SK-N-SH (cell line): ENCODE measurements around the gene ELMO1. TPM values are rescaled to one million over a fixed set of nuclear protein-coding genes. Genes with fewer than 3 reads are reported as not detected.

Experiments used
- CTCF ChIA-PET: fragments of 300-600, 350-600 bp; formaldehyde crosslinking; extraction: SDS; loops from one replicate; lab custom pipeline; 2021; lab: Yijun Ruan, JAX
- POLR2A ChIA-PET: fragments of 350-600 bp; sonication (Branson Sonifier 250); formaldehyde crosslinking; extraction: SDS; loops from one replicate; lab custom pipeline; 2020; ENCODE audit warnings: antibody characterized with exemption, inconsistent platforms; lab: Yijun Ruan, JAX
- DNase-seq: peaks from one replicate; pipeline ENCODE4 v3.0.0; 2012
- H2AFZ ChIP-seq: fragments of 200-600 bp; sonication (generic); 2 replicates; pipeline ENCODE4 v1.8.1; 2016; ENCODE audit warnings: antibody characterized with exemption, mild to moderate bottlenecking, low read depth
- H3F3A ChIP-seq: fragments of 200-600 bp; sonication (generic); replicated peaks from 2 replicates; pipeline ENCODE3; 2016; ENCODE audit warnings: antibody characterized with exemption, mild to moderate bottlenecking; ENCODE audit not compliant: insufficient read depth
- H3K27ac ChIP-seq, 2 experiments: fragments of 200-500 bp in 1 of 2; fragments of 200-600 bp in 1 of 2; sonication (Bioruptor generic) in 1 of 2; sonication (generic), shearing (Covaris generic) in 1 of 2; 2 replicates each; pipeline versions ENCODE4 v1.5.1 to v1.6.1; 2014 to 2016; ENCODE audit warnings: low read depth in 2 of 2, inconsistent platforms in 1 of 2, low read length in 1 of 2, mild to moderate bottlenecking in 1 of 2, mixed read lengths in 1 of 2
- H3K27me3 ChIP-seq: fragments of 200-600 bp; sonication (generic), shearing (Covaris generic); 2 replicates; pipeline ENCODE4 v1.6.1; 2016; ENCODE audit warnings: mixed run types; ENCODE audit not compliant: insufficient read depth
- H3K36me3 ChIP-seq, 2 experiments: fragments of 200-500 bp in 1 of 2; fragments of 200-600 bp in 1 of 2; sonication (Bioruptor generic) in 1 of 2; sonication (generic) in 1 of 2; replicated peaks in 1 of 2; 2 replicates each; pipeline versions ENCODE3 to v1.5.1; 2014 to 2016; ENCODE audit warnings: low read length in 1 of 2, mild to moderate bottlenecking in 1 of 2; ENCODE audit not compliant: insufficient read depth in 2 of 2, control insufficient read depth in 1 of 2
- H3K4me1 ChIP-seq, 2 experiments: fragments of 200-500 bp in 1 of 2; fragments of 200-600 bp in 1 of 2; sonication (Bioruptor generic) in 1 of 2; sonication (generic), shearing (Covaris generic) in 1 of 2; 2 replicates each; pipeline versions ENCODE4 v1.5.1 to v1.6.1; 2014 to 2016; ENCODE audit warnings: low read depth in 1 of 2, low read length in 1 of 2, mixed run types in 1 of 2; ENCODE audit not compliant: insufficient read depth in 2 of 2, control insufficient read depth in 1 of 2
- H3K4me2 ChIP-seq: fragments of 200-600 bp; sonication (generic), shearing (Covaris generic); 2 replicates; pipeline ENCODE4 v1.6.1; 2017; ENCODE audit warnings: mixed run types
- H3K4me3 ChIP-seq, 2 experiments: fragments of 200-500 bp in 1 of 2; fragments of 200-600 bp in 1 of 2; sonication (Bioruptor generic) in 1 of 2; sonication (generic), shearing (Covaris generic) in 1 of 2; 2 replicates each; pipeline versions ENCODE4 v1.5.1 to v1.8.1; 2014 to 2016; ENCODE audit warnings: low read depth in 2 of 2, inconsistent platforms in 1 of 2, low read length in 1 of 2, mild to moderate bottlenecking in 1 of 2, mixed read lengths in 1 of 2, moderate library complexity in 1 of 2
- H3K79me2 ChIP-seq: fragments of 200-600 bp; sonication (generic); 2 replicates; pipeline ENCODE4 v1.8.1; 2017; ENCODE audit warnings: mild to moderate bottlenecking; ENCODE audit not compliant: insufficient read depth
- H3K9ac ChIP-seq: fragments of 200-600 bp; sonication (generic); 2 replicates; pipeline ENCODE4 v1.6.1; 2017; ENCODE audit warnings: mixed run types
- H3K9me2 ChIP-seq: fragments of 200-600 bp; sonication (generic); 2 replicates; pipeline ENCODE4 v1.6.1; 2017; ENCODE audit warnings: mixed run types
- H3K9me3 ChIP-seq: fragments of 200-600 bp; sonication (generic); 2 replicates; pipeline ENCODE4 v1.6.1; 2017; ENCODE audit warnings: mixed run types, mild to moderate bottlenecking, moderate library complexity
- H4K20me1 ChIP-seq: fragments of 200-600 bp; sonication (generic); 2 replicates; pipeline ENCODE4 v1.6.1; 2017; ENCODE audit warnings: mild to moderate bottlenecking, mixed run types; ENCODE audit not compliant: insufficient read depth
- EP300 ChIP-seq, 2 experiments: IDR thresholded peaks; 2 replicates each; pipeline versions ENCODE4 v1.4.0 to v1.6.1; 2012; ENCODE audit warnings: borderline replicate concordance in 1 of 2, low read depth in 1 of 2, low read length in 1 of 2
- GATA2 ChIP-seq: sonication (generic); formaldehyde crosslinking; IDR thresholded peaks from 2 replicates; pipeline ENCODE4 v1.5.0; 2020; ENCODE audit warnings: mild to moderate bottlenecking, missing genetic modification reagents
- NFIC ChIP-seq: IDR thresholded peaks from 2 replicates; pipeline ENCODE4 v1.4.0; 2012; ENCODE audit warnings: borderline replicate concordance
- POLR2AphosphoS5 ChIP-seq: IDR thresholded peaks from 2 replicates; pipeline ENCODE4 v1.6.1; 2012; ENCODE audit warnings: low read depth, low read length
- RXRA ChIP-seq: IDR thresholded peaks from 2 replicates; pipeline ENCODE4 v1.4.0; 2012; ENCODE audit warnings: low read depth, mild to moderate bottlenecking, borderline replicate concordance
- TAF1 ChIP-seq: IDR thresholded peaks from 2 replicates; pipeline ENCODE4 v1.6.1; 2012; ENCODE audit warnings: low read depth, mild to moderate bottlenecking, low read length, moderate library complexity, borderline replicate concordance
- YY1 ChIP-seq: IDR thresholded peaks from 2 replicates; pipeline ENCODE4 v1.4.0; 2012; ENCODE audit warnings: low read depth, mild to moderate bottlenecking
- WGBS: methylation state at CpG from one replicate; pipeline ENCODE4 v1.1.6; 2017; ENCODE audit warnings: low lambda C conversion rate; 5-methylcytosine and 5-hydroxymethylcytosine counted together
- polyA plus RNA-seq, 3 experiments: library from polyadenylated mRNA; depleted of rRNA; stranded (reverse); fragments of >200 nt; gene quantifications; 2 replicates each; pipeline ENCODE4 v1.2.3, GENCODE V29; 2012
- TF ChIP-seq, protein P1 (sequence below): IDR thresholded peaks from 2 replicates; pipeline ENCODE4 v1.4.0; 2012; ENCODE audit warnings: low read depth
- TF ChIP-seq, protein P2 (sequence below): IDR thresholded peaks from 2 replicates; pipeline ENCODE4 v1.4.0; 2012; ENCODE audit warnings: low read depth, borderline replicate concordance
- TF ChIP-seq, protein P3 (sequence below): fragments of 150-350 bp; IDR thresholded peaks from 2 replicates; pipeline ENCODE4 v1.6.1; 2016; ENCODE audit warnings: mild to moderate bottlenecking, low read depth, low read length

ELMO1 gene
- polyA plus RNA-seq, 1 of the 3 experiments (the other 2 are of a cell fraction), result 0.64 TPM

DNA sequence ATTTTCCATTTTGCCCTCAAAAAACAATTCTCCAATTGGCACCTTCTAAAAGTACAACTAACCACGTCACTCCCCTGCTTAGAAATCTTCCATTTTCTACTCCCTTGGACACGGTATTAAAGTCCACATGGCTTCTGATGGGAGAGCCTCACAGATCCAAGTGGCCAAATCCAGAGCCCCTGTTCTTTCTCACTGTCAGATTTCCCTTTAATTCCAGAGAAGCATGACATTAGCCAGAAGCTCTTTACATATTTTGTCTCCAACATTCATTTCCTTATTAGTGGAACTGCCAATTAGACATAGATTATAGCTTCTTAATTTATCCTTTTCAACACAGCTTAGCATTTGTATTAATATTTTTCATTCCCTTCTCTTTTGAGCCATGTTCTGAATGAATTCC lies 118.7 kb downstream of the ELMO1 start:
- 14% methylated on average over 2 of the region's 2 CpGs for WGBS
- Histone ChIP-seq H3K27ac (no peak overlapping the region; a peak in 1 of 4 replicates), H4K20me1 (no peaks in the 10 kb centered on the region), H3K9me3 (peaks cover 7% of the 10 kb centered on the region; the same call in 1 of the 2 replicates), H3F3A (no peaks in the 10 kb centered on the region), H2AFZ (no peak overlapping the region), H3K79me2 (no peaks in the 10 kb centered on the region), H3K27me3 (no peaks in the 10 kb centered on the region), H3K4me1 (peaks cover 0 to 8% of the 10 kb centered on the region in 2 experiments; a peak in 2 of 4 replicates), H3K4me2 (no peak overlapping the region), H3K9me2 (no peaks in the 10 kb centered on the region), H3K4me3 (no peak overlapping the region), H3K36me3 (no peaks in the 10 kb centered on the region), H3K9ac (no peak overlapping the region)
- TF ChIP-seq TAF1 (no peak), YY1 (no peak), EP300 (IDR thresholded peaks at IDR 0.05; ENCODE audit: borderline replicate concordance in 1 of 2, low read depth in 1 of 2, low read length in 1 of 2) (peak in 1 of 2 experiments; percentile 17; a peak in 1 of 4 replicates), RXRA (no peak)
- TF ChIP-seq, protein P1, sequence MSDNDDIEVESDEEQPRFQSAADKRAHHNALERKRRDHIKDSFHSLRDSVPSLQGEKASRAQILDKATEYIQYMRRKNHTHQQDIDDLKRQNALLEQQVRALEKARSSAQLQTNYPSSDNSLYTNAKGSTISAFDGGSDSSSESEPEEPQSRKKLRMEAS, result no peak
- TF ChIP-seq, protein P2, sequence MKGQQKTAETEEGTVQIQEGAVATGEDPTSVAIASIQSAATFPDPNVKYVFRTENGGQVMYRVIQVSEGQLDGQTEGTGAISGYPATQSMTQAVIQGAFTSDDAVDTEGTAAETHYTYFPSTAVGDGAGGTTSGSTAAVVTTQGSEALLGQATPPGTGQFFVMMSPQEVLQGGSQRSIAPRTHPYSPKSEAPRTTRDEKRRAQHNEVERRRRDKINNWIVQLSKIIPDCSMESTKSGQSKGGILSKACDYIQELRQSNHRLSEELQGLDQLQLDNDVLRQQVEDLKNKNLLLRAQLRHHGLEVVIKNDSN, result no peak
- ChIA-PET POLR2A (no interaction called here), CTCF (no interaction called here)
- no peak for DNase-seq

DNA sequence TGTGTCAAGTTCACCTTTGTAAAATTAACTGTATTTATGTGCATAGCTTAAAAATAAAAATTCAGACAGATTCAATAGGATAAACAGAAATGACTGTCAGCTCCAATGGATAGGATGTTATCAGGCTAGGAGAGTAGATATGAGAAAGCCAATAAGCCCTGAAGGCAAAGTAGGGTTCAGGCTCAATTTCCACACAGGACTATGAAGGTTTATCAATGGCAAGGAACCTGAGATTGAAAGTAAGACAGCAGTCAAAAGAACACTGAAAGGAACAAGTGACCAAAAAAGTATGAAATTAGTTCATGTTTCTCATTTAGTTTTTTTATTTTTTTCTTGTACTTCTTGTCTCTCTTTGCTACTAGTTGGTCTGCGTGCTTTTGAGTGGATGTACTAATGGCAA lies 121.4 kb downstream of the ELMO1 start:
- H3K4me1 ChIP-seq, result peaks cover 0 to 2% of the 10 kb centered on the region in 2 experiments; a peak in 2 of 4 replicates
- DNase-seq, result no peak
- H3F3A ChIP-seq, result no peaks in the 10 kb centered on the region
- no peak overlapping the region for H3K4me3 ChIP-seq
- H3K27ac ChIP-seq, result no peak overlapping the region
- TF ChIP-seq POLR2AphosphoS5 (no peak), GATA2 (peak; percentile 33)
- CTCF ChIA-PET, result interaction anchor here (1.1 kb wide), 1 partner anchor 93 kb away, joined by 3 read pairs; no protein-coding TSS in a partner anchor
- WGBS, result 29% methylated on average over 1 of the region's 1 CpG
- no peak overlapping the region for H3K9ac ChIP-seq
- no peaks in the 10 kb centered on the region for H3K79me2 ChIP-seq
- H3K36me3 ChIP-seq, result no peaks in the 10 kb centered on the region
- H3K9me2 ChIP-seq, result no peaks in the 10 kb centered on the region
- no peak overlapping the region for H3K4me2 ChIP-seq
- H3K27me3 ChIP-seq, result no peaks in the 10 kb centered on the region
- H3K9me3 ChIP-seq, result peaks cover 7% of the 10 kb centered on the region; the same call in 1 of the 2 replicates
- POLR2A ChIA-PET, result no interaction called here
- no peak overlapping the region for H2AFZ ChIP-seq
- H4K20me1 ChIP-seq, result no peaks in the 10 kb centered on the region

DNA sequence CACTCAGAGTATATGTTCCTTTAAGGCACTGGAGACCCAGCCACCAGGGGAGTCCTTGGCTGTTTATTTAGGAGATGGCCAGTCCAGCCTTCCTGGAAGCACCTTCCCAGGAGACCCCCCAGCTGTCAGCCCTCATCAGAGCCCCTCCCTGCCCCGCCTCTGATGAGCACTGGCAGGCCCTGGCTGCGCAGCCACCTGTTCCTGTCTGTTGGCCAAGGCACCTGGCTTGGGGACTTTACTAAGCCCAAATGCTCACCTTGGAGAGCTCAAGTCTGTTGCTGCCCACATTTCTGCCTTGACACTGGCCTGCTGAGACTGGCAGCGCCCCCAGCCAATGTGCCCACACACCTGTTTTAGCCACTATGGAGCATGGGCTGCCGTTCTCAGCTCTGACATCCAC lies 124.7 kb downstream of the ELMO1 start:
- Histone ChIP-seq H3K4me1 (no peaks in the 10 kb centered on the region; a peak in 2 of 4 replicates), H2AFZ (no peak overlapping the region), H3K9me2 (no peaks in the 10 kb centered on the region), H3K4me3 (no peak overlapping the region), H3K79me2 (no peaks in the 10 kb centered on the region), H3K4me2 (no peak overlapping the region), H4K20me1 (no peaks in the 10 kb centered on the region), H3K9me3 (peaks cover 7% of the 10 kb centered on the region; the same call in 1 of the 2 replicates), H3K36me3 (no peaks in the 10 kb centered on the region), H3K9ac (no peak overlapping the region), H3F3A (no peaks in the 10 kb centered on the region), H3K27me3 (no peaks in the 10 kb centered on the region), H3K27ac (no peak overlapping the region)
- DNase-seq, result no peak
- POLR2A ChIA-PET, result no interaction called here
- CTCF ChIA-PET, result interaction anchor here (0.7 to 2.1 kb wide), 4 partner anchors 9 to 116 kb away, joined by 3 to 7 read pairs (median 4); no protein-coding TSS in a partner anchor
- TF ChIP-seq GATA2 (no peak), NFIC (no peak)
- TF ChIP-seq, protein P3, sequence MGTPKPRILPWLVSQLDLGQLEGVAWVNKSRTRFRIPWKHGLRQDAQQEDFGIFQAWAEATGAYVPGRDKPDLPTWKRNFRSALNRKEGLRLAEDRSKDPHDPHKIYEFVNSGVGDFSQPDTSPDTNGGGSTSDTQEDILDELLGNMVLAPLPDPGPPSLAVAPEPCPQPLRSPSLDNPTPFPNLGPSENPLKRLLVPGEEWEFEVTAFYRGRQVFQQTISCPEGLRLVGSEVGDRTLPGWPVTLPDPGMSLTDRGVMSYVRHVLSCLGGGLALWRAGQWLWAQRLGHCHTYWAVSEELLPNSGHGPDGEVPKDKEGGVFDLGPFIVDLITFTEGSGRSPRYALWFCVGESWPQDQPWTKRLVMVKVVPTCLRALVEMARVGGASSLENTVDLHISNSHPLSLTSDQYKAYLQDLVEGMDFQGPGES, result no peak
- whole genome bisulfite sequencing, result 47% methylated on average over 4 of the region's 4 CpGs
